Caco-2 (cell line): Measurements from ENCODE around the gene KRT75. TPM values are rescaled to one million over a fixed set of nuclear protein-coding genes. Genes with fewer than 3 reads are reported as not detected.

Experiments
- BruUV-seq: library from RNA; stranded (reverse); fragments of 400-500 nt; replicated peaks from 2 replicates; lab custom pipeline; 2021; lab: Mats Ljungman, UMichigan
- CTCF ChIA-PET: fragments of 300-600 bp; sonication (Branson Sonifier 250); formaldehyde crosslinking; loops from one replicate; lab custom pipeline; 2022; ENCODE audit warnings: antibody characterized with exemption; lab: Charles Lee
- POLR2A ChIA-PET: fragments of 300-600 bp; sonication (Branson Sonifier 250); formaldehyde crosslinking; loops from one replicate; lab custom pipeline; 2022; ENCODE audit warnings: antibody characterized with exemption; lab: Charles Lee
- DNase-seq, 2 experiments: peaks; one replicate each; pipeline versions ENCODE4 v3.0.0 to v3.0.0-alpha.2; 2020 to 2022
- H3K27me3 ChIP-seq: replicated peaks from 2 replicates; pipeline ENCODE4 v1.6.0; 2011; ENCODE audit warnings: low read length; ENCODE audit not compliant: control insufficient read depth, insufficient read depth
- H3K36me3 ChIP-seq: 2 replicates; pipeline ENCODE4 v1.5.1; 2011; ENCODE audit warnings: low read length; ENCODE audit not compliant: control insufficient read depth, insufficient read depth
- H3K4me1 ChIP-seq: fragments of 250-450 bp; sonication (Bioruptor Pico); 2 replicates; pipeline ENCODE4 v1.5.1; 2020; ENCODE audit warnings: mild to moderate bottlenecking
- H3K4me3 ChIP-seq: 2 replicates; pipeline ENCODE4 v1.5.1; 2011; ENCODE audit warnings: low read depth, mild to moderate bottlenecking, control low read depth, low read length
- H3K9me3 ChIP-seq: fragments of 250-450 bp; sonication (Bioruptor Pico); 2 replicates; pipeline ENCODE4 v1.5.1; 2020; ENCODE audit warnings: mild to moderate bottlenecking, moderate library complexity
- H3K27ac Mint-ChIP-seq: one replicate; pipeline ENCODE4 v1.8.0; 2022; ENCODE audit warnings: mixed read lengths; ENCODE audit not compliant: unreplicated experiment
- H3K27me3 Mint-ChIP-seq: one replicate; pipeline ENCODE4 v1.8.0; 2022; ENCODE audit warnings: mixed read lengths; ENCODE audit not compliant: insufficient read depth, unreplicated experiment
- H3K36me3 Mint-ChIP-seq: one replicate; pipeline ENCODE4 v1.8.0; 2022; ENCODE audit warnings: mild to moderate bottlenecking, mixed read lengths; ENCODE audit not compliant: insufficient read depth, unreplicated experiment
- H3K4me1 Mint-ChIP-seq: one replicate; pipeline ENCODE4 v1.8.0; 2022; ENCODE audit warnings: low read depth, mixed read lengths; ENCODE audit not compliant: unreplicated experiment
- H3K4me3 Mint-ChIP-seq: one replicate; pipeline ENCODE4 v1.8.0; 2022; ENCODE audit warnings: mild to moderate bottlenecking, moderate library complexity, mixed read lengths; ENCODE audit not compliant: unreplicated experiment
- H3K9me3 Mint-ChIP-seq: one replicate; pipeline ENCODE4 v1.8.0; 2022; ENCODE audit warnings: mixed read lengths; ENCODE audit not compliant: unreplicated experiment
- CTCF ChIP-seq, 2 experiments: fragments of 200-600 bp in 1 of 2; IDR thresholded peaks; 1 replicate in 1 of 2; 2 replicates in 1 of 2; pipeline versions ENCODE4 v1.5.1 to v1.8.0; 2011 to 2022; ENCODE audit warnings: antibody characterized with exemption in 1 of 2, control low read depth in 1 of 2, inconsistent platforms in 1 of 2, low read depth in 1 of 2, low read length in 1 of 2, mild to moderate bottlenecking in 1 of 2, moderate library complexity in 1 of 2; ENCODE audit not compliant: insufficient read depth in 1 of 2, severe bottlenecking in 1 of 2, unreplicated experiment in 1 of 2
- intact Hi-C: fragments of 100-400 bp; cut with micrococcal nuclease; formaldehyde crosslinking; loops from one replicate; pipeline ENCODE4 v1.10.0; 2022; ENCODE audit not compliant: unreplicated experiment
- total RNA-seq: library from RNA; stranded (reverse); gene quantifications from 2 replicates; pipeline ENCODE4 v1.2.3, GENCODE V29; 2022

Gene KRT75
- total RNA-seq, 1 experiment from 2014 or later = not detected

GRCh38 chr12:52455821-52456220 lies 21.6 kb upstream of the KRT75 start:
- no peak for DNase-seq
- ChIA-PET CTCF (no interaction called here), POLR2A (no interaction called here)
- H3K9me3 ChIP-seq = no peaks in the 10 kb centered on the region
- Mint-ChIP-seq H3K27ac (no peak overlapping the region), H3K27me3 (peaks cover 10% of the 10 kb centered on the region), H3K9me3 (no peaks in the 10 kb centered on the region), H3K36me3 (no peaks in the 10 kb centered on the region), H3K4me1 (no peaks in the 10 kb centered on the region), H3K4me3 (no peak overlapping the region)
- no peak overlapping the region for H3K4me3 ChIP-seq
- intact Hi-C loops = no loop called here
- no peak for TF ChIP-seq CTCF (IDR thresholded peaks at IDR 0.05; ENCODE audit: insufficient read depth in 1 of 2, low read depth in 1 of 2, low read length in 1 of 2, severe bottlenecking in 1 of 2, unreplicated experiment in 1 of 2)
- no peaks in the 10 kb centered on the region for H3K27me3 ChIP-seq
- H3K4me1 ChIP-seq = no peaks in the 10 kb centered on the region
- BruUV-seq = no TSS peak
- no peaks in the 10 kb centered on the region for H3K36me3 ChIP-seq

- H3K27me3 ChIP-seq = no peaks in the 10 kb centered on the region
- Mint-ChIP-seq H3K27me3 (peaks cover 9% of the 10 kb centered on the region), H3K4me1 (no peaks in the 10 kb centered on the region), H3K36me3 (no peaks in the 10 kb centered on the region), H3K9me3 (no peaks in the 10 kb centered on the region), H3K27ac (no peak overlapping the region), H3K4me3 (no peak overlapping the region)
- no peaks in the 10 kb centered on the region for H3K9me3 ChIP-seq
- POLR2A ChIA-PET = no interaction called here
- no peak for TF ChIP-seq CTCF (IDR thresholded peaks at IDR 0.05; ENCODE audit: insufficient read depth in 1 of 2, low read depth in 1 of 2, low read length in 1 of 2, severe bottlenecking in 1 of 2, unreplicated experiment in 1 of 2)
- CTCF ChIA-PET = no interaction called here
- no peaks in the 10 kb centered on the region for H3K36me3 ChIP-seq
- BruUV-seq = no TSS peak
- intact Hi-C loops = no loop called here
- no peaks in the 10 kb centered on the region for H3K4me1 ChIP-seq
- DNase-seq = no peak
- no peak overlapping the region for H3K4me3 ChIP-seq
Measured at GRCh38 chr12:52454411-52455201, 20.4 kb upstream of the KRT75 start.

- ChIA-PET CTCF (no interaction called here), POLR2A (no interaction called here)
- Histone ChIP-seq H3K9me3 (no peaks in the 10 kb centered on the region), H3K27me3 (no peaks in the 10 kb centered on the region), H3K4me1 (no peaks in the 10 kb centered on the region), H3K4me3 (no peak within 1 kb of the TSS), H3K36me3 (no peaks in the 10 kb centered on the region)
- no TSS peak for BruUV-seq
- no peak within 1 kb of the TSS for H3K4me3 Mint-ChIP-seq
- no peak for DNase-seq
- H3K4me1 Mint-ChIP-seq = no peaks in the 10 kb centered on the region
- no peak within 1 kb of the TSS for H3K27ac Mint-ChIP-seq
- TF ChIP-seq CTCF (IDR thresholded peaks at IDR 0.05; ENCODE audit: insufficient read depth in 1 of 2, low read depth in 1 of 2, low read length in 1 of 2, severe bottlenecking in 1 of 2, unreplicated experiment in 1 of 2) = no peak
- intact Hi-C loops = no loop called here
- H3K9me3 Mint-ChIP-seq = no peaks in the 10 kb centered on the region
- H3K36me3 Mint-ChIP-seq = no peaks in the 10 kb centered on the region
- H3K27me3 Mint-ChIP-seq = peaks cover 4% of the 10 kb centered on the region
Measured at GRCh38 chr12:52452101-52452500, 17.9 kb upstream of the KRT75 start, which contains the start of gene KRT6B. Gene KRT6B, minus strand, starts transcription at chr12:52452146. Its CDS starts 68 bp downstream, at chr12:52452078.
